Muscle layer of colon (tissue), 2 donors: ENCODE measurements around the gene MYH14.

Experiments
- H3K27ac ChIP-seq: one replicate; pipeline ENCODE4 v1.7.0; 2013; ENCODE audit warnings: low read depth, mild to moderate bottlenecking, low read length, moderate library complexity
- H3K27me3 ChIP-seq, 2 donors: one replicate each; pipeline ENCODE4 v1.7.0; 2013; ENCODE audit warnings: low read length in 2 of 2, mild to moderate bottlenecking in 2 of 2; ENCODE audit not compliant: insufficient read depth in 2 of 2, control insufficient read depth in 1 of 2
- H3K36me3 ChIP-seq: one replicate; pipeline ENCODE4 v1.7.0; 2013; ENCODE audit warnings: mild to moderate bottlenecking, low read length; ENCODE audit not compliant: insufficient read depth
- H3K4me1 ChIP-seq: one replicate; pipeline ENCODE4 v1.7.0; 2013; ENCODE audit warnings: mild to moderate bottlenecking, low read length; ENCODE audit not compliant: insufficient read depth
- H3K4me3 ChIP-seq, 2 donors: one replicate each; pipeline ENCODE4 v1.7.0; 2013; ENCODE audit warnings: low read length in 2 of 2, low read depth in 1 of 2, mild to moderate bottlenecking in 1 of 2, moderate library complexity in 1 of 2
- H3K9ac ChIP-seq: one replicate; pipeline ENCODE4 v1.7.0; 2013; ENCODE audit warnings: low read length
- H3K9me3 ChIP-seq: one replicate; pipeline ENCODE4 v1.7.0; 2013; ENCODE audit warnings: mild to moderate bottlenecking, low read length
- donor health status: abdominal sarcoma.
- donor health status: Adenocarcinoma of cecum.

MYH14 gene

GRCh38 chr19:50266041-50266440 is 62.6 kb downstream of the MYH14 start:
- no peaks in the 10 kb centered on the region for H3K27me3 ChIP-seq

GRCh38 chr19:50266896-50267295 is 63.5 kb downstream of the MYH14 start:
- peaks cover 0 to 4% of the 10 kb centered on the region in 2 donors for H3K27me3 ChIP-seq
- no peak overlapping the region for H3K27ac ChIP-seq
- H3K9me3 ChIP-seq, result no peaks in the 10 kb centered on the region
- no peak overlapping the region for H3K9ac ChIP-seq
- no peaks in the 10 kb centered on the region for H3K4me1 ChIP-seq
- no peaks in the 10 kb centered on the region for H3K36me3 ChIP-seq
- H3K4me3 ChIP-seq, result no peak overlapping the region

More at GRCh38 chr19:50266041-50266440, 62.6 kb downstream of the MYH14 start:
- Histone ChIP-seq H3K27ac (no peak overlapping the region), H3K9ac (no peak overlapping the region), H3K4me3 (no peak overlapping the region), H3K4me1 (no peaks in the 10 kb centered on the region), H3K9me3 (no peaks in the 10 kb centered on the region), H3K36me3 (no peaks in the 10 kb centered on the region)

GRCh38 chr19:50268041-50268440 is 64.6 kb downstream of the MYH14 start:
- H3K27me3 ChIP-seq, result peaks cover 0 to 4% of the 10 kb centered on the region in 2 donors
- no peak overlapping the region for H3K27ac ChIP-seq
- H3K4me3 ChIP-seq, result no peak overlapping the region
- H3K36me3 ChIP-seq, result no peaks in the 10 kb centered on the region
- no peak overlapping the region for H3K9ac ChIP-seq
- H3K4me1 ChIP-seq, result no peaks in the 10 kb centered on the region
- no peaks in the 10 kb centered on the region for H3K9me3 ChIP-seq

- H3K36me3 ChIP-seq, result no peaks in the 10 kb centered on the region
- H3K27ac ChIP-seq, result no peak overlapping the region
- H3K27me3 ChIP-seq, result peaks cover 0 to 4% of the 10 kb centered on the region in 2 donors
- H3K9me3 ChIP-seq, result no peaks in the 10 kb centered on the region
- H3K4me3 ChIP-seq, result no peak overlapping the region
- H3K4me1 ChIP-seq, result no peaks in the 10 kb centered on the region
- H3K9ac ChIP-seq, result no peak overlapping the region
Observed at GRCh38 chr19:50268501-50268900, 65.1 kb downstream of the MYH14 start.

- Histone ChIP-seq H3K27ac (no peak overlapping the region), H3K4me3 (no peak overlapping the region), H3K9ac (no peak overlapping the region), H3K4me1 (no peaks in the 10 kb centered on the region), H3K9me3 (no peaks in the 10 kb centered on the region), H3K36me3 (no peaks in the 10 kb centered on the region), H3K27me3 (peaks cover 0 to 4% of the 10 kb centered on the region in 2 donors)
Observed at GRCh38 chr19:50269653-50270052, 66.2 kb downstream of the MYH14 start.

GRCh38 chr19:50272263-50272897 is 69.0 kb downstream of the MYH14 start:
- Histone ChIP-seq H3K4me3 (no peak overlapping the region), H3K9me3 (no peaks in the 10 kb centered on the region), H3K27me3 (peaks cover 0 to 4% of the 10 kb centered on the region in 2 donors), H3K9ac (no peak overlapping the region), H3K36me3 (no peaks in the 10 kb centered on the region), H3K27ac (no peak overlapping the region), H3K4me1 (no peaks in the 10 kb centered on the region)

GRCh38 chr19:50273821-50274220 is 70.4 kb downstream of the MYH14 start:
- Histone ChIP-seq H3K36me3 (no peaks in the 10 kb centered on the region), H3K27ac (no peak overlapping the region), H3K4me3 (no peak overlapping the region), H3K27me3 (peaks cover 0 to 4% of the 10 kb centered on the region in 2 donors), H3K9me3 (no peaks in the 10 kb centered on the region), H3K9ac (no peak overlapping the region), H3K4me1 (no peaks in the 10 kb centered on the region)

GRCh38 chr19:50275577-50276368 is 72.4 kb downstream of the MYH14 start:
- no peaks in the 10 kb centered on the region for H3K4me1 ChIP-seq
- no peak overlapping the region for H3K27ac ChIP-seq
- no peaks in the 10 kb centered on the region for H3K9me3 ChIP-seq
- H3K9ac ChIP-seq, result no peak overlapping the region
- peaks cover 0 to 4% of the 10 kb centered on the region in 2 donors for H3K27me3 ChIP-seq
- H3K36me3 ChIP-seq, result no peaks in the 10 kb centered on the region
- no peak overlapping the region for H3K4me3 ChIP-seq

- no peaks in the 10 kb centered on the region for H3K4me1 ChIP-seq
- H3K4me3 ChIP-seq, result no peak overlapping the region
- no peaks in the 10 kb centered on the region for H3K9me3 ChIP-seq
- H3K36me3 ChIP-seq, result no peaks in the 10 kb centered on the region
- H3K27me3 ChIP-seq, result no peaks in the 10 kb centered on the region
- H3K9ac ChIP-seq, result no peak overlapping the region
- no peak overlapping the region for H3K27ac ChIP-seq
Observed at GRCh38 chr19:50276370-50277063, 73.1 kb downstream of the MYH14 start.

- no peaks in the 10 kb centered on the region for H3K4me1 ChIP-seq
- no peaks in the 10 kb centered on the region for H3K36me3 ChIP-seq
Observed at GRCh38 chr19:50277966-50278580, 74.7 kb downstream of the MYH14 start.

GRCh38 chr19:50280074-50280473 is 76.7 kb downstream of the MYH14 start:
- Histone ChIP-seq H3K36me3 (no peaks in the 10 kb centered on the region), H3K27me3 (no peaks in the 10 kb centered on the region)

More at GRCh38 chr19:50277966-50278580, 74.7 kb downstream of the MYH14 start:
- Histone ChIP-seq H3K9ac (no peak overlapping the region), H3K27me3 (no peaks in the 10 kb centered on the region), H3K4me3 (no peak overlapping the region), H3K27ac (no peak overlapping the region), H3K9me3 (no peaks in the 10 kb centered on the region)

More at GRCh38 chr19:50280074-50280473, 76.7 kb downstream of the MYH14 start:
- H3K9me3 ChIP-seq, result no peaks in the 10 kb centered on the region
- H3K4me1 ChIP-seq, result no peaks in the 10 kb centered on the region
- H3K9ac ChIP-seq, result no peak overlapping the region
- H3K27ac ChIP-seq, result no peak overlapping the region
- no peak overlapping the region for H3K4me3 ChIP-seq
